ENCODE measurements around the gene SERP2. TPM values are rescaled to one million over a fixed set of nuclear protein-coding genes. Genes with fewer than 3 reads are reported as not detected.

SERP2 gene
- total and polyA plus RNA-seq, 10 of the 15 experiments (the other 5 are each of a cell fraction or from before 2014, with no cell fraction given) = not detected

DNA sequence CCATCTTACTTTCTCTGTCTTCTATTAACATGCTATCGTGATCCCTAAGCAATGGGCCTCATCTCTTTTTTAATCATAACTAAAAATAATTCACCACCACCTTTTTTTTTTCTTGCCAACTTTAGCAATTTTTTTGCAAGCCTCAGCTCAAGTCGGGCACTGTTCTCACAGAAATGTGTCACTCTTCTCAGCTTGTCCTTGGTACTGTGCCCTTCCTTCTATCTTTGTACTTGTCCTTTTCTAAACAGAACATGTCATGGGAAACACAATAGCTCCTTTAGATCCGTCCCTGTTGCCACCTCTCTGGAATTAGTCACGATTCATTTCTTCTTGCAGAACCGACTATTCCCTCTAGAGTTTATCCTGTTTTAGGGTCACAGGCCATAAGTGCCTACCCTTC, 10.3 kb downstream of the SERP2 start (continued):
- TF ChIP-seq ZZZ3 (IDR thresholded peaks at IDR 0.05; ENCODE audit: control insufficient read depth, insufficient read length, low read depth) (no peak), HDAC2 (IDR thresholded peaks at IDR 0.05) (no peak), MEF2A (IDR thresholded peaks at IDR 0.05; ENCODE audit: insufficient read depth, low read depth, low read length) (no peak)
- TF ChIP-seq, protein P1, sequence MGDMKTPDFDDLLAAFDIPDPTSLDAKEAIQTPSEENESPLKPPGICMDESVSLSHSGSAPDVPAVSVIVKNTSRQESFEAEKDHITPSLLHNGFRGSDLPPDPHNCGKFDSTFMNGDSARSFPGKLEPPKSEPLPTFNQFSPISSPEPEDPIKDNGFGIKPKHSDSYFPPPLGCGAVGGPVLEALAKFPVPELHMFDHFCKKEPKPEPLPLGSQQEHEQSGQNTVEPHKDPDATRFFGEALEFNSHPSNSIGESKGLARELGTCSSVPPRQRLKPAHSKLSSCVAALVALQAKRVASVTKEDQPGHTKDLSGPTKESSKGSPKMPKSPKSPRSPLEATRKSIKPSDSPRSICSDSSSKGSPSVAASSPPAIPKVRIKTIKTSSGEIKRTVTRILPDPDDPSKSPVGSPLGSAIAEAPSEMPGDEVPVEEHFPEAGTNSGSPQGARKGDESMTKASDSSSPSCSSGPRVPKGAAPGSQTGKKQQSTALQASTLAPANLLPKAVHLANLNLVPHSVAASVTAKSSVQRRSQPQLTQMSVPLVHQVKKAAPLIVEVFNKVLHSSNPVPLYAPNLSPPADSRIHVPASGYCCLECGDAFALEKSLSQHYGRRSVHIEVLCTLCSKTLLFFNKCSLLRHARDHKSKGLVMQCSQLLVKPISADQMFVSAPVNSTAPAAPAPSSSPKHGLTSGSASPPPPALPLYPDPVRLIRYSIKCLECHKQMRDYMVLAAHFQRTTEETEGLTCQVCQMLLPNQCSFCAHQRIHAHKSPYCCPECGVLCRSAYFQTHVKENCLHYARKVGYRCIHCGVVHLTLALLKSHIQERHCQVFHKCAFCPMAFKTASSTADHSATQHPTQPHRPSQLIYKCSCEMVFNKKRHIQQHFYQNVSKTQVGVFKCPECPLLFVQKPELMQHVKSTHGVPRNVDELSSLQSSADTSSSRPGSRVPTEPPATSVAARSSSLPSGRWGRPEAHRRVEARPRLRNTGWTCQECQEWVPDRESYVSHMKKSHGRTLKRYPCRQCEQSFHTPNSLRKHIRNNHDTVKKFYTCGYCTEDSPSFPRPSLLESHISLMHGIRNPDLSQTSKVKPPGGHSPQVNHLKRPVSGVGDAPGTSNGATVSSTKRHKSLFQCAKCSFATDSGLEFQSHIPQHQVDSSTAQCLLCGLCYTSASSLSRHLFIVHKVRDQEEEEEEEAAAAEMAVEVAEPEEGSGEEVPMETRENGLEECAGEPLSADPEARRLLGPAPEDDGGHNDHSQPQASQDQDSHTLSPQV (IDR thresholded peaks at IDR 0.05) = no peak

- no peak overlapping the region for H3K27ac ChIP-seq (ENCODE audit: control insufficient read depth, insufficient read depth)
- RAD21 ChIA-PET (ENCODE audit: unreplicated experiment) = no interaction called here
- no peak overlapping the region for H3K4me3 ChIP-seq
- SMC1A ChIA-PET (ENCODE audit: uncharacterized antibody, unreplicated experiment) = no interaction called here
- H3K9ac ChIP-seq (ENCODE audit: control insufficient read depth, insufficient read depth, low read length) = no peak overlapping the region
- no peak for FAIRE-seq
- CTCF ChIA-PET = no interaction called here
- in situ Hi-C loops (cut with MboI) (no loop called here), intact Hi-C loops (cut with micrococcal nuclease; ENCODE audit: unreplicated experiment) (no loop called here)
- 0% methylated on average over 1 of the region's 1 CpG for WGBS (ENCODE audit: insufficient coverage, insufficient replicate concordance, low lambda C conversion rate, missing lambda C conversion rate)
- no peak for DNase-seq (ENCODE audit: low read depth, low spot score)
- no peaks in the 10 kb centered on the region for H3K36me3 ChIP-seq (ENCODE audit: control insufficient read depth in 2 of 2, insufficient read depth in 2 of 2, low read length in 1 of 2)
- no peak overlapping the region for H3K4me2 ChIP-seq (ENCODE audit: control insufficient read depth, insufficient read depth)
- BruUV-seq (replicated peaks) = no TSS peak
- H4K20me1 ChIP-seq (ENCODE audit: control insufficient read depth, insufficient read depth) = no peaks in the 10 kb centered on the region
- H2AFZ ChIP-seq (ENCODE audit: control insufficient read depth, low read depth, low read length) = no peak overlapping the region
- ATAC-seq = no peak
- no peaks in the 10 kb centered on the region for H3K79me2 ChIP-seq (ENCODE audit: control insufficient read depth, insufficient read depth, low read length)
- H3K9me3 ChIP-seq (replicated peaks; ENCODE audit: control insufficient read depth, insufficient read depth, low read length) = no peaks in the 10 kb centered on the region
- no peaks in the 10 kb centered on the region for H3K4me1 ChIP-seq (ENCODE audit: control insufficient read depth, insufficient read depth, low read length)
- peaks cover 0 to 2% of the 10 kb centered on the region in 2 experiments; a peak in 1 of 4 replicates for H3K27me3 ChIP-seq (replicated peaks in 1 of 2; ENCODE audit: control insufficient read depth in 2 of 2, insufficient read depth in 2 of 2, low read length in 1 of 2)
- POLR2A ChIA-PET = no interaction called here
- TF ChIP-seq NFYB (IDR thresholded peaks at IDR 0.05; ENCODE audit: insufficient read depth, low read depth, low read length) (no peak), TBL1XR1 (IDR thresholded peaks at IDR 0.05; ENCODE audit: low read depth, low read length) (no peak), SP1 (IDR thresholded peaks at IDR 0.05; ENCODE audit: low read depth, low read length) (no peak), USF2 (IDR thresholded peaks at IDR 0.05; ENCODE audit: borderline replicate concordance, low read depth, low read length) (no peak), HDAC6 (IDR thresholded peaks at IDR 0.05; ENCODE audit: unreplicated experiment) (no peak), ZBTB11 (CRISPR knock-in tag; IDR thresholded peaks at IDR 0.05) (no peak), RB1 (IDR thresholded peaks at IDR 0.05; ENCODE audit: borderline replicate concordance) (no peak), SIN3A (IDR thresholded peaks at IDR 0.05; ENCODE audit: low read depth, low read length) (no peak), CREB1 (IDR thresholded peaks at IDR 0.05; ENCODE audit: low read depth) (no peak), RAD51 (IDR thresholded peaks at IDR 0.05) (no peak)
- TF ChIP-seq, protein P2, sequence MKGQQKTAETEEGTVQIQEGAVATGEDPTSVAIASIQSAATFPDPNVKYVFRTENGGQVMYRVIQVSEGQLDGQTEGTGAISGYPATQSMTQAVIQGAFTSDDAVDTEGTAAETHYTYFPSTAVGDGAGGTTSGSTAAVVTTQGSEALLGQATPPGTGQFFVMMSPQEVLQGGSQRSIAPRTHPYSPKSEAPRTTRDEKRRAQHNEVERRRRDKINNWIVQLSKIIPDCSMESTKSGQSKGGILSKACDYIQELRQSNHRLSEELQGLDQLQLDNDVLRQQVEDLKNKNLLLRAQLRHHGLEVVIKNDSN (IDR thresholded peaks at IDR 0.05; ENCODE audit: borderline replicate concordance, extremely low read length, insufficient read depth, low read depth, low read length) = no peak
These were observed 11.2 kb downstream of the SERP2 start for GRCh38 chr13:44384778-44385177.

Measured in GM12878 (cell line).